Activated T-helper 1 cell treated with anti-CD3 and anti-CD28 coated beads, Interleukin-12 subunit alpha, Interleukin-12 subunit beta, Interleukin-2, Interleukin-4 antibody, amounts not matched to agents 30 ng/mL and 10 ng/mL and 1 ng/mL, durations not matched to agents 14 hours and 24 hours and 36 hours (primary cell): ENCODE results near the gene CHAC1. TPM values are rescaled to one million over a fixed set of nuclear protein-coding genes. Genes with fewer than 3 reads are reported as not detected.
"Not testable (repeated sequence)": the region's sequence is repeated elsewhere in the genome, so short reads cannot be mapped to it uniquely, and the experiment has no call there.

Experiments used
- DNase-seq: peaks from one replicate; pipeline ENCODE4 v3.0.0; 2021; ENCODE audit warnings: low spot score
- H3K27ac Mint-ChIP-seq: one replicate; pipeline ENCODE4 v1.8.0; 2021; ENCODE audit warnings: mild to moderate bottlenecking, mixed read lengths
- H3K27me3 Mint-ChIP-seq: one replicate; pipeline ENCODE4 v1.8.0; 2022; ENCODE audit warnings: mild to moderate bottlenecking, moderate library complexity, mixed read lengths; ENCODE audit not compliant: insufficient read depth
- H3K36me3 Mint-ChIP-seq: one replicate; pipeline ENCODE4 v1.8.0; 2021; ENCODE audit warnings: low read depth, mixed read lengths
- H3K4me1 Mint-ChIP-seq: one replicate; pipeline ENCODE4 v1.8.0; 2021; ENCODE audit warnings: low read depth, mixed read lengths
- H3K4me3 Mint-ChIP-seq: one replicate; pipeline ENCODE4 v1.8.0; 2021; ENCODE audit warnings: mild to moderate bottlenecking, moderate library complexity, mixed read lengths
- H3K9me3 Mint-ChIP-seq: one replicate; pipeline ENCODE4 v1.8.0; 2021; ENCODE audit warnings: mixed read lengths
- intact Hi-C: fragments of 100-400 bp; cut with micrococcal nuclease; formaldehyde crosslinking; loops from one replicate; pipeline ENCODE4 v1.15.1; 2024
- total RNA-seq: library from RNA; stranded (reverse); gene quantifications from 2 replicates; pipeline ENCODE4 v1.2.3, GENCODE V29; 2022

The CHAC1 gene
- total RNA-seq, 1 donor from 2014 or later, result 11.7 TPM

- H3K9me3 Mint-ChIP-seq, result no peaks in the 10 kb centered on the region
- H3K4me3 Mint-ChIP-seq, result no peak overlapping the region
- peaks cover 3% of the 10 kb centered on the region for H3K36me3 Mint-ChIP-seq
- DNase-seq, result no peak
- intact Hi-C loops, result no loop called here
- H3K4me1 Mint-ChIP-seq, result peaks cover 40% of the 10 kb centered on the region
- no peak overlapping the region for H3K27ac Mint-ChIP-seq
- peaks cover 3% of the 10 kb centered on the region for H3K27me3 Mint-ChIP-seq
Observed at GRCh38 chr15:40958146-40958545, 4.9 kb downstream of the CHAC1 start.

- H3K27ac Mint-ChIP-seq, result no peak overlapping the region
- H3K27me3 Mint-ChIP-seq, result peaks cover 3% of the 10 kb centered on the region
- no peak overlapping the region for H3K4me3 Mint-ChIP-seq
- peaks cover 35% of the 10 kb centered on the region for H3K4me1 Mint-ChIP-seq
- H3K9me3 Mint-ChIP-seq, result no peaks in the 10 kb centered on the region
- intact Hi-C loops, result no loop called here
- no peak for DNase-seq
- H3K36me3 Mint-ChIP-seq, result peaks cover 3% of the 10 kb centered on the region
Observed at GRCh38 chr15:40958723-40959122, 5.5 kb downstream of the CHAC1 start.

GRCh38 chr15:40959331-40960141 lies 6.3 kb downstream of the CHAC1 start:
- H3K27me3 Mint-ChIP-seq, result peaks cover 3% of the 10 kb centered on the region
- H3K27ac Mint-ChIP-seq, result no peak overlapping the region
- H3K4me1 Mint-ChIP-seq, result peaks cover 27% of the 10 kb centered on the region
- H3K9me3 Mint-ChIP-seq, result no peaks in the 10 kb centered on the region
- H3K4me3 Mint-ChIP-seq, result no peak overlapping the region
- H3K36me3 Mint-ChIP-seq, result peaks cover 3% of the 10 kb centered on the region
- intact Hi-C loops, result no loop called here
- DNase-seq, result no peak

- intact Hi-C loops, result no loop called here
- Mint-ChIP-seq H3K36me3 (peaks cover 3% of the 10 kb centered on the region), H3K27me3 (peaks cover 3% of the 10 kb centered on the region), H3K27ac (no peak overlapping the region), H3K4me3 (no peak overlapping the region), H3K9me3 (no peaks in the 10 kb centered on the region), H3K4me1 (peaks cover 19% of the 10 kb centered on the region)
- DNase-seq, result no peak
Observed at GRCh38 chr15:40960151-40960885, 7.0 kb downstream of the CHAC1 start.

DNA sequence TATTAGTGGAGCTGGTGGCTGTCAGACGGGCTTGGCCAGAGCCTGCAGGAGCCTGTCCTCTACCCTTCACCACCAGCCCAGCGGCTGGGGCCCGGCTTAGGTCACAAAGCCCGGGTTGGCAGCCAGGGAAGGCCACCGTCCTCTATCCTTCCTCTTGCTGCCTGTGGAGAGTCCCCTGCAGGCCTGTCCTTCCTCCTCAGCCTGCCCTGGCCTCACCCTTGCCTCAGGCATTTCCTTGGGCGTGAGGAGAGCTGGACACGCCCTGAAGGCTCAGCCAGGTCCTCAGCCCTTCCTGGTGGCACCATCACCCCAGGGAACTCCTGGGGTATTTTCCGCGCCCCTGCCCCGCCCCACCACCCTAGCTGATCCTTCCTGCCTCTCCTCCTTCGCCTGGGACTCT lies 7.7 kb downstream of the CHAC1 start:
- H3K27ac Mint-ChIP-seq, result no peak overlapping the region
- H3K27me3 Mint-ChIP-seq, result peaks cover 3% of the 10 kb centered on the region
- H3K4me1 Mint-ChIP-seq, result peaks cover 15% of the 10 kb centered on the region
- no peaks in the 10 kb centered on the region for H3K9me3 Mint-ChIP-seq
- intact Hi-C loops, result no loop called here
- DNase-seq, result no peak
- no peak overlapping the region for H3K4me3 Mint-ChIP-seq
- H3K36me3 Mint-ChIP-seq, result peaks cover under 1% of the 10 kb centered on the region

DNA sequence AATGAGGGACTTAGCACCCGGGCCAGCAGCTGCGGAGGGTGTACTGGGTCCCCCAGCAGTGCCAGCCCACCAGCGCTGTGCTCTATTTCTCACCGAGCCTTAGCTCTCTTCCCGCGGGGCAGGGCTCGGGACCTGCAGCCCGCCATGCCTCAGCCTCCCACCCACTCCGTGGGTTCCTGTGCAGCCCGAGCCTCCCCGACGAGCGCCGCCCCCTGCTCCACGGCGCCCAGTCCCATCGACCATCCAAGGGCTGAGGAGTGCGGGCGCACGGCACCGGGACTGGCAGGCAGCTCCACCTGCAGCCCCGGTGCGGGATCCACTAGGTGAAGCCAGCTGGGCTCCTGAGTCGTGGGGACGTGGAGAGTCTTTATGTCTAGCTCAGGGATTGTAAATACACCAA lies 8.5 kb downstream of the CHAC1 start:
- DNase-seq, intact Hi-C loops, H3K4me3 Mint-ChIP-seq, H3K27me3 Mint-ChIP-seq, H3K9me3 Mint-ChIP-seq, H3K27ac Mint-ChIP-seq, H3K36me3 Mint-ChIP-seq, H3K4me1 Mint-ChIP-seq: not testable (repeated sequence)

- H3K4me1 Mint-ChIP-seq, H3K36me3 Mint-ChIP-seq, H3K9me3 Mint-ChIP-seq, intact Hi-C loops, H3K4me3 Mint-ChIP-seq, DNase-seq, H3K27me3 Mint-ChIP-seq, H3K27ac Mint-ChIP-seq: not testable (repeated sequence)
Observed at GRCh38 chr15:40962317-40962716, 9.0 kb downstream of the CHAC1 start.

DNA sequence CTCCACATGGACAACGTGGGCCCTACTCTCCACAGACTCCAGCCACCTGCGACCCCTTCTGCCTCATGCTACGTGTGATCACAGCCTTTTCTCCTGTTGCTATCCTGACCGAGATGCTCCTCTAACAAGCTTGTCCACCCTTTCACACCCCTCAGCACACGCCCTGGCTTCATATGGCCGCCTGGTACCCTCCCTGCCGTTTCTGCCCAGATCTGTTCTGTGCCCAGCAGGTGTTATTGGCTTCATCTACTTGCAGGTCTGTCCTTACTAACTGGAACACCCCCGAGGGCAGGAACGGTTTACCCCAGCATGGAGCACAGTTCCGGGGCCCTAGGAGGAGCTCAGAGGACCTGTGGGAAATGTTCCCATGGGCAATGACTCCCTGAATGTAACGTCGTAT lies 9.9 kb downstream of the CHAC1 start:
- peaks cover 3% of the 10 kb centered on the region for H3K27me3 Mint-ChIP-seq
- no peak for DNase-seq
- H3K27ac Mint-ChIP-seq, result no peak overlapping the region
- H3K4me1 Mint-ChIP-seq, result peaks cover 7% of the 10 kb centered on the region
- intact Hi-C loops, result no loop called here
- H3K9me3 Mint-ChIP-seq, result no peaks in the 10 kb centered on the region
- no peaks in the 10 kb centered on the region for H3K36me3 Mint-ChIP-seq
- no peak overlapping the region for H3K4me3 Mint-ChIP-seq

DNA sequence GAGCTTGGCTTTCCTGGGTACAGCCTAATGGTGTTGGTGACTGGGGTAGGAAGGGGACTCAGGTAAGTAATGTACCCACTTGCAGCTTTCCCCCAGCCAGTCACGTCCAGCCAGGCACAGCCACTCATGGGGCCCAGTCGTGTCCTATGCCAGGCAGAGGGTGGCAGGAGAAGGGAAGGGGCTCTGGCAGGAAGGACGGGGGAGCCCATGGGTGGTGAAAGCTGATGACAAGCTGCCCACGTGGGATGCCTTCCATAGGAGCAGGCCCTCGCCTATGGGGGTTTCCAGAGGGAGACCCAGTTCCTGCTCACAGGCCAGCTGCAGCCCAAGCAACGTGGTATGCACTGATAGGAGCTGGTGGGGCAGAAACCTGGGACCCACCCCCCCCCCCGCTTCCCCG lies 10.7 kb downstream of the CHAC1 start:
- no peaks in the 10 kb centered on the region for H3K9me3 Mint-ChIP-seq
- peaks cover 3% of the 10 kb centered on the region for H3K27me3 Mint-ChIP-seq
- intact Hi-C loops, result no loop called here
- no peak for DNase-seq
- H3K27ac Mint-ChIP-seq, result no peak overlapping the region
- H3K36me3 Mint-ChIP-seq, result no peaks in the 10 kb centered on the region
- peaks cover 7% of the 10 kb centered on the region for H3K4me1 Mint-ChIP-seq
- H3K4me3 Mint-ChIP-seq, result no peak overlapping the region

DNA sequence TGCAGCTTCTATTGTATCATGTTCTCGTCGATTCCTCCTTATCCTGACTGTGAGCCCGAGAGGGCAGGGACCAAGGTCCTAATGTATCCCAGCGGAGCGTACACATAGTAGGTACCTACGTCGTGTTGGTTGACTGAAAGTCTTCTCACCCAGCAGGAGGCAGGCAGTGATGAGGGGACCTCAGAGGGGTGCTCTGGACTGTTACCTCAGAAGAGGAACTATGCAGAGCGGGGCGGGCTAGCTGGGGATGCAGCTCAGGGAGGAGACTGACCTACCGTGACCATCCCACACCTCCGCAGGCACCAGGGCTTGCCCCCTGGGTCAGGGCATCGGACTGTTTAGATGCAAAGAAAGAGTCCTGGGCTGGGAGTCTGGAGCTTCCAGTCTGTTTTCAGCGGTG lies 11.4 kb downstream of the CHAC1 start:
- intact Hi-C loops, result no loop called here
- H3K9me3 Mint-ChIP-seq, result no peaks in the 10 kb centered on the region
- peaks cover 3% of the 10 kb centered on the region for H3K27me3 Mint-ChIP-seq
- no peak for DNase-seq
- H3K4me1 Mint-ChIP-seq, result peaks cover 7% of the 10 kb centered on the region
- no peak overlapping the region for H3K27ac Mint-ChIP-seq
- no peak overlapping the region for H3K4me3 Mint-ChIP-seq
- no peaks in the 10 kb centered on the region for H3K36me3 Mint-ChIP-seq

GRCh38 chr15:40968290-40969085 lies 15.2 kb downstream of the CHAC1 start:
- Mint-ChIP-seq H3K27ac (no peak overlapping the region), H3K4me3 (no peak overlapping the region), H3K9me3 (no peaks in the 10 kb centered on the region), H3K36me3 (no peaks in the 10 kb centered on the region), H3K4me1 (no peaks in the 10 kb centered on the region), H3K27me3 (no peaks in the 10 kb centered on the region)
- DNase-seq, result no peak
- intact Hi-C loops, result no loop called here

DNA sequence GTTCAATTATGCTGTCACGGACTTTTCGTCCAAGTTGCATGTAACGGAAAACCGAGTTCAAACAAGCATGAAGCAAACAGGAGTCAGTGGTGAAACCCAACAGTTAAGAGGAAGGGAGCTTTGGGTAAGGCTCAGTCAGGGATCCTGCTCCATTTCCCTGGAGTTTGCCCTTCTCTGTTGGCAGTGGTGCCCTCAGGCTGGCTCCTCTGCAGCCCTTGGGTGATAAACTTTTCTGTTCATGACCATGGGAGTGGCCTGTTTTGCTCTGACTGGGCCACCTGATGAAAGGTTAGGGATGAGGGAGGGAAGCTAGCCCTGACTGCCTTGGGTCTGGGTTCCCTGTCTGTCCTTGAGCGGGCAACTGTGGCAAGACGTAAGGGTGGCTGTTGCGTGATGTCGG lies 16.1 kb downstream of the CHAC1 start:
- DNase-seq, result no peak
- H3K4me3 Mint-ChIP-seq, result no peak overlapping the region
- no peaks in the 10 kb centered on the region for H3K4me1 Mint-ChIP-seq
- no peaks in the 10 kb centered on the region for H3K36me3 Mint-ChIP-seq
- no peaks in the 10 kb centered on the region for H3K27me3 Mint-ChIP-seq
- no peaks in the 10 kb centered on the region for H3K9me3 Mint-ChIP-seq
- intact Hi-C loops, result no loop called here
- H3K27ac Mint-ChIP-seq, result no peak overlapping the region

GRCh38 chr15:40974879-40975278 lies 21.6 kb downstream of the CHAC1 start:
- intact Hi-C loops, result no loop called here
- no peak for DNase-seq
- H3K27ac Mint-ChIP-seq, result no peak overlapping the region
- no peak overlapping the region for H3K4me3 Mint-ChIP-seq
- no peaks in the 10 kb centered on the region for H3K27me3 Mint-ChIP-seq
- no peaks in the 10 kb centered on the region for H3K4me1 Mint-ChIP-seq
- H3K9me3 Mint-ChIP-seq, result no peaks in the 10 kb centered on the region
- H3K36me3 Mint-ChIP-seq, result peaks cover 5% of the 10 kb centered on the region
